Occipital lobe (tissue), 2 donors: Measurements from ENCODE around the gene GALNT16. TPM values are rescaled to one million over a fixed set of nuclear protein-coding genes. Genes with fewer than 3 reads are reported as not detected.

Experiments used
- DNase-seq: peaks from one replicate; lab custom pipeline; 2025; lab: John Stamatoyannopoulos, UW
- total RNA-seq: library from RNA; depleted of rRNA; stranded (reverse); fragments of >200 nt; gene quantifications from one replicate; pipeline ENCODE4 v1.2.3, GENCODE V29; 2014

GALNT16 gene
- total RNA-seq, 1 donor from 2014 or later: 5.5 TPM

DNA sequence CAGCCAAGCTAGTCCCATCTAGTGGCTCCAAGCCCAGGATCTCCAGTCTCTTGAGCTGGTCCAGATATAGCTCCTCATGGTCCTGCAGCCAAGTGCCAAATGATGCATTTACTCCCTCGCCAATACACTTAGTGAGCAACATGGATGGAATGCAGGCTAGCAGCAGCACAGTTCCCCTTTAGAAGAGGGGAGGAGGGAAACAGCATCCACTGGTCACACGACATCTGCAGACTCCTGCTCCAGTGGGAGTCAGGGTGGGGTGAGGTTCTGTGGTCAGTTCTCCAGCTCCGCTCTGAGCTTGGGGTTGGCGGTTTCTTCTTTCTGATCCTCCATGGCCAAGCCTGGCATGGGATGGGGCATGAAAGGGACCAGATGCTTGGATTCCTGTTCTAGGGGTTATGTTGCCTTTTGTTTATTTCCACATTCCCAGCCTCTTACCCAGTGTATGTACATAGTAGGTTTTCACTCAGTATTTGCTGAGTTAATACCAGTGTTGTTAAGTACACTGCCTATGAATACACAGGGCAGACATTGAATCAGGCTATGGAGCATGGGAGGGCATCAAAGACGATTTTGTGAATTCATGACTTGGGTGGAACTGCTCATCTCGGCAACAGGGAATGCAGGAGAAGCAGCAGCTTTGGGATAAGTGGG lies 57.3 kb downstream of the GALNT16 start:
- DNase-seq: no peak

DNA sequence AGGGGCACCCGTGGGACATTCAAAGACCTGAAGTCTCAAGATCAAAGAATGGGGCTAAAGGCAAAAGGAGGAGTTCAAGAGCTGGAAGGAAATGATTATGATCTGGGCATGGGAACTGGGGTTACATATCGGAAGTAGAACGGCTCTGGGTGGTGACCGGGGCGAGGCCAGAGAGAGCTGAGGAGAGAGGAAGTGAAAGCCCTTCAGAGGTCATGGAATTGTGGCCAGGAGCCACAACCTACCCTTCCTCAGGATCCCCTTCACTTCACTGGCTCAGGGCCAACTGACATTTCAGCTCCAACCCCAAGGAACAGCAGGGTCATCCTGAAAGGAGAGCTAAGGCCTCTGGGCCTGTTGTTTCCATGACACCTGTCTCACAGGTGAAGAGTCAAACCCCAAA lies 57.8 kb downstream of the GALNT16 start:
- no peak for DNase-seq

DNA sequence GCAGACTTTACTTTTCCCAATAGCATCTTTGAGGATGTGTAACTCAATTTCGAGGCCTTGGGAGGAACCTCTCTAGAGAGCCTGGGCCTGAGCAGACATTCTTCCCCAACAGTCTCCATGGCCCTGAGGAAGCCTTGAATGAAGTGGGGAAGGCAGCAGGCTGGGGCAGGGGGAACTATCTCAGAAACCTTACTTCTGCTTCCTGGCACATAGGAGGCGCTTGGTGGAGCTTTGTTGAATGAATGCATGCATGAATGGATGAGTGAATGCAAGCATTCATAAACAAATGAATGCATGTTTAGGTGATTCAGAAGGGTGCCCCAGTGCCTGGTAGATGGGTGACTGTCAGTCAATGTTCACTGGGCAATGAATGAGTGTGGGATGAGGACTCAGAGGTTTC lies 58.3 kb downstream of the GALNT16 start:
- DNase-seq: no peak

DNA sequence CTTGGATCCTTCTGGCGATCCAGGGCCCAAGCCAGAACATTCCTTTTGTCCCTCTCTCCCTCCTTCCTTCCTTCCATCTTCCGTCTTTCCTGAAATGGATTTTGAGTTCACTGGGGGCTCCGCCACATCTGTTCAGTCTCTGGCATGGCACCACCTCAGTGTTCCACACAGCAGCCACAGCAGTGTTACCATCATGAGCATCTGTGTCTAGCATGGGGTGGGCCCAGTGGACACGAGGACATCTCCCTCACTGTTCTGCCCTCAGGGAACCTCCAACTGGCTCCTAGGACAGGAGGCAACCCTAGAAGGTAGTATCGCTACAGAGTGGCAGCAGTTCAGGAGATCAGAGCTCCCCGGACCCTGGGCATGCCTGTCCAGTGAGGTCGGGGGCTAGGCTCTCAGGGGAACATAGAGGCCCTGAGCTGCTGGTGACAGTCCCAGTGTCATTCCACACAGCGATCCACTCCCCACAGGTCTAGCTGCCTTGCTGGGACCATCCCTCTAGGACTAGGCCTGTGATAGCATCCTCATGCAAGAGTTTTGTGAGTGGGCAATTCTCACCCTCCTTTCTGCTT lies 59.0 kb downstream of the GALNT16 start:
- DNase-seq: no peak

DNA sequence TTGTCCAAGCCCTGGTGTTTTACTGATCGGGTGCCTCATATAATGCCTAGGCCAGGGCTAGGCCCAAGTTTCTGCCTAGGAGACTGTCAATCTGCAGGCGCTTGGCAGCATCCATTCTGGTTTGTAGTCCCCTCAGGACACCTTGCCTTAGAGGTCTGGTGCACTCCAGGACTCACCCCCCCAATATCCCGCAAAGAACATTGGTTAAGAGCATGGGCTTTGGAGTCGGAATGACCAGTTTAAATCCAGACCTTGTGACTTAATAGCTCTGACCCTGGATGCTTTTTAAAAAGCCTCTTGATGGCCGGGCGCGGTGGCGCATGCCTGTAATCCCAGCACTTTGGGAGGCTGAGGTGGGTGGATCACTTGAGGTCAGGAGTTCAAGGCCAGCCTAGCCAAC lies 60.0 kb downstream of the GALNT16 start:
- no peak for DNase-seq

DNA sequence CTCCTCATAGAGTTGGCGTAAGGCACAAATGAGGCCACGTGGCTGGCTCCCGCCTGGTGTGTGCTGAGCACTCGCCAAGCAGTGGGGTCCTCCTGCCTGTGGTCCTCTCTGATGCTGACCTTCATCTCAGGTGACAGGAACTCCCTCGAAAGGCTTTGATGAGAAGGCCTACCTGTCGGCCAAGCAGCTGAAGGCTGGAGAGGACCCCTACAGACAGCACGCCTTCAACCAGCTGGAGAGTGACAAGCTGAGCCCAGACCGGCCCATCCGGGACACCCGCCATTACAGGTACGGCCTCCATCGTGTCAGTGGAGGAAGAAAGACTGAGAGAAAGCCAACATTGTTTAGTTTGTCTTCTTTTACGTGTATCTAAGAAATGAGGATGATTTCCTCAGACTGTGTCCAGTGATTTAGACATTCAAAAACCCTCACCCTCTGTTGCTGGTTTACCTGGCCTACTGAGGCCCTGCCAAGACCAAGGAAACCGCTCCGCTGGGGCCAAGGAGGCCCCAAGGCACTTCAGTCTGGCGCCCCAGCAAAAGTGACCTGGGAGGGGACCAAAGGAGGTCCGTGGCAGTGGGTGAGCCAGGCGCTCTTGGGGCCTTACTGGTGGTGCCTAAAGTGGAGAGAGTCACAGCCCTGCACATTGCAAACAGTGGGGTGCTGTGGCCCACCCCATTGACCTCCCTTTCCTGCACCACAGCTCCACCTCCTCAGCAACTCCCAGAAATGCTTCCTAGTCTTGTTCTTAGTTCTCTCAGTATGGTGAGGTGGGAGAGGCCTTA lies 60.8 kb downstream of the GALNT16 start:
- no peak for DNase-seq

DNA sequence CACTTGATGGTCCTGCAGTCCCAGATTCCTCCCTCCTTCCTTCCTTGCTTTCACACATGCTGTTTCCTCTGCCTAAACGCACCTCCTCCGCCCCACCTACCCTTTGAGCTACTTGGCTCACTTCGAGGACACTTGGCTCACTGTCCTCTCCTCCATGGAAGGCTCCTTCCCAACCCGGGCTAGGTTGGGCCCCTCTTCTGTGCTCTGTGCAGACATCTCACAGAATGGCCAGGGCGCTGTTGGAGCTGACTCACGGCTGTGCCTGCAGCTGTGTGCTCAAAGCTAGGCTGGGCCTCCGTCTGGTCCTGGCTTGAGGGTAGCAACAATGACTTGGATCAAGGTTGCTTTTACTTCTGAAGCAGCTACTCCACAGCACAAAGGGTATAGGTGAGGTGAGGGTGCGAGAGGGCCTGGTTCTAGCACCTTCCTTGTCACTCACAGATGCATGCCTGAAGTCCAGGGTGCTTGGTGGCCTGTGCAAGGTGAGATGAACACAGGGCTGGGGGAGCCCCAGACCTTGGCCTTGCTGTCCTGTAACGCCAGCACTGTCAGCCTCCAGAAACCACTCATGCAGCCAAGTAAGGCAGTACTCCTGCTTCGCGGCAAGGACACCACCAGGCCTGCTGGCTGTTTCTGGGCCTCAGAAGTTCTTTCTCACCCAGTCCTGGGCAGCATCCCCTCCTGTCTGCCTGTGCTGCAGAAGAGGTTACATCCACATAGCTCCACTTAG lies 61.8 kb downstream of the GALNT16 start:
- DNase-seq: no peak

DNA sequence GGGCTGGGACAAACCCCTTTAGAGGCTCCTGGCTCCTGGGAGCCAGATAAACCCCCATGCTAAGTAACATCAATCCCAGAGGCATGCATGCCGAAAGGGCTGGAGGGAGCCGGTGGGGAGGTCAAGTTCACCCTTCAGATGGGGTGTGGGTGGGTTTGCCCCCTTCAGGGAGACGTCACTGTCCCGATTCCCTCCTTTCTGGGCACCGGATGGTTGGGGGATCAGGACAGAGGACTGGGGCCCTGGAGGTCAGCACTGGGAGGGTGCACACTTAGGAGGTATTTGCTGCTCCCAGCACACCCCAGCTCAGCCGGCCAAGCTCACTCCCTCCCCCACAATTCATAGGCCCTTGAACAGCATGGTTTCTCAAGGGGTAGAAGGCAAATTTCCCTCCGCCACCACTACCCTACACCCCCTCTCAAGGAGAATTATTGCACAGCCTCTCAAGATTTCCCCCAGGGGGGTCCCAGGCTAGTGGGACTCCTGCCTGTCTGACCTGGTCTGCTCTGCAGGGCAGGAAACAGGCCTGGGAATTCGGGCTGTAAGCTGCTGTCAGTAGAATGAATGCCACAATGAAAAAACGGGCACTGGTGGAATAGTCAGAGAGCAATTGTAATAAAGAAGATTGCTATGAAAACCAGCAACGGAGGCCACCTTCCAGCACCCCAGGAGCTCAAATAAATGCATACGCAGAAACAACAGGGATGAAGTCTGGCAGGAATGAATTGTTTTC lies 63.5 kb downstream of the GALNT16 start:
- no peak for DNase-seq

DNA sequence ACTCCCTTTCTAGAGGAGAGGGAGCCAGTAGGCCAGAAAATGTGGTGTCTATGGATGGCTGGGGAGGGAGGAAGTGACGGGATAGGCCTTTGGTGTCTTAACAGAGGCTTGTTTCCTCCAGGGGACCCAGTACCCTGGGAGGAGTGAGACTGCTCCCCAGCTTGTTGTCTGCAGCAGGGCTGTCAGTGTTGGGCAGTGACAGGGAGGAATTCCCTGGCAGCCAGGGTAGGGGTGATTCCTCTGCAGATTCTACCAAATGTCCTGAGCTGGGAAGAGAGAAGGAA lies 64.0 kb downstream of the GALNT16 start:
- no peak for DNase-seq

DNA sequence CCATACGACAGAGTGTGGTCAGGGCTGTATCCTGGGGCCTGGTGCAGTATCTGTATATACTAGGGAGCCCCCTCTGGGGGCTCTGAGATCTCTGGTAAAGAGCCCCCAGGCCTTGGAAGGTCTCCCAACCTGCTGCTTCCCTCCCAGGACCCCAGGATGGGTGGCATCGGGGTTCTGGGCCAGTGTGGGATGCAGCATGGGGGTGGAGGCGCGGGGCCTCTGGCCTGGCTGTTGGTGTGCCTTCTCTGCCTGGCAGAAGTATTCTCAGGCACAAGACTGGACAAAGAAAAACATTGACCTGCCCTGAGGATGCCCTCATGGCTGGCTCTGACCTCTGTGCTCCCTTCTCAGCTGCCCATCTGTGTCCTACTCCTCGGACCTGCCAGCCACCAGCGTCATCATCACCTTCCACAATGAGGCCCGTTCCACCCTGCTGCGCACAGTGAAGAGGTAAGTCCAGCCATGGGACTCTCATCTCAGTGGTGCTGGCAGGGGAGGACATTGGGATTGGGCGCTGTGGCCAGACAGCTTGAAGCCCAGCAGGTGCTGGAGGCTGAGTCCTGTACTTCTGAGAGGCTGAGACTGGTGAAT lies 64.5 kb downstream of the GALNT16 start:
- no peak for DNase-seq

DNA sequence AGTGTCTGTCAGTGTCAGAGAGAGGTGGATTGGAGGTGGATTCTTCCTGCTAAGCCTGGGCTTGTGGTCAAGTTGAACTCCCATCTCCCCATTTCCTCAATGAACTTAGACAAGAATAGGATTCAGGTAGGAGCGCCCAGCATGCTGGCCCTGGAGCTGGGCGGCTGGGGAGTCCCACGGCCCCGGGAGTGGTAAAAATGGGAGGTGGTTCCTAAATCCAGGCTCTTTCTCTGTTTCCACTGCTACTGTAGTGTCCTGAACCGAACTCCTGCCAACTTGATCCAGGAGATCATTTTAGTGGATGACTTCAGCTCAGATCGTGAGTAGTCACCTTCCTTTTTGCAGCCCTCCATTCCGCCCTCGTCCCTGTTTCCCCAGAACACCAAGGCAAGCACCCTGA lies 65.1 kb downstream of the GALNT16 start:
- no peak for DNase-seq

DNA sequence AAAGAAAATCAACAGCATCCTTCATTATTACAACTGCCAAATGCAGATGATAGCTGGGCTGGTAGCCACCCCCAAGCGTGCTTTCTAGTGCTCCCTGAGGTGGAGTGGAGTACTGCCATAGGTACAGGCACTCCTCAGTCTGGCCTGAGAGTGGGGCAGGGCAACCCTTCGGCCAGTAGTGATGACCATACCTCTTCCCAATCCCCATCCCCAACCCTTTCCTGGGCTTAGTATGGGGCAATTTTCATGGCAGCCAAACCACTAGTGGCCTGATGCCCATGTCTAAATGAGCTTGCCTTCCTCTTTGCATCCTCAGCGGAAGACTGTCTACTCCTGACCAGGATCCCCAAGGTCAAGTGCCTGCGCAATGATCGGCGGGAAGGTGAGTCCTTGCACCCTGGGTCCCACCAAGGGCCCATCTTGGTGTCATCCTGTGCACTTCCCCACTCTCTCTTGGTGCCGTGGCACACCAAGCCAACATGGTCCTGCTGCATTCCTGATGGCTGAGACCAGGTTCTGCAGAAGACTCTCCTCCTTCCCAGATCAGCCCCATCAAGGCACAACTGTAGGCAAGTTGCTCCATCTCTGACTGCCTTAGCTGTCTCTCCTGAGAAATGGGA lies 65.8 kb downstream of the GALNT16 start:
- DNase-seq: no peak

DNA sequence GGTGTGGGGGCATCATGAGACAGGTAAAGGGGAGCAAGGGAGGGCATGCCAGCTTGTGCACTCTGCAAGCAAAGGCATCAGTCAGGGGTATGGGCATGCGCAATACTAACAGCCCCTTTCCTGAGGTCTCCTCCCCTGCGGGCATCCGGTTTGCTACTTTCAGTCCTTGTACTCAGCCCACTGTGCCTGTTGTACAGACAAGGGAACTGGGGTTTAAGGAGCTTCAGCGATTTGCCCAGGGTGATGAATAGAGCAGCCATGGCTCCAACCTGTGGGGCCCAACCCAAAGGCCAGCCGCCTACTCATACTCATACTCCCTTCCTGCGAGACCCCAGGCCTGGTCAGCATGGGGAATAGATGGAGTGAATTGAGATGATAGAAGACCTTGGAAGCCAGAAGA lies 66.7 kb downstream of the GALNT16 start:
- DNase-seq: no peak

DNA sequence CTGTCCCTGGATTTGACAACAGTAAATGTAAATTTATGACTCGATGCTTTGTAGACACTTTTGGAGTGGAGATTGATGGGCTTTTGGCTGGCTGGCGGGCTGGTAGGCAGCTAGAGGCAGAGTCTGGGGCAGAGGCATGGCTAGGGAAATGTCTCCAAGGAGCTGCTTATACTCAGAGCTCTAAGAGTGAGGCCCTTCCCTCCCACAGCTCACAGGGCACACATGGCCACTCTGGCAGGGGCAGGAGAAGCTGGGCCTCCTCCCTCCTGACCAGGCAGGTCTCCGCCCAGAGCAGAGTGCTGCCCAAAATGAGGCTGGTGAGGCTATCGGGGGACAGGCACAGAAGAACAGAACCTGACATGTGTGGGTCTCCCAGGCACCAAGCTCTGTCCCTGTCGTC lies 67.5 kb downstream of the GALNT16 start:
- no peak for DNase-seq

DNA sequence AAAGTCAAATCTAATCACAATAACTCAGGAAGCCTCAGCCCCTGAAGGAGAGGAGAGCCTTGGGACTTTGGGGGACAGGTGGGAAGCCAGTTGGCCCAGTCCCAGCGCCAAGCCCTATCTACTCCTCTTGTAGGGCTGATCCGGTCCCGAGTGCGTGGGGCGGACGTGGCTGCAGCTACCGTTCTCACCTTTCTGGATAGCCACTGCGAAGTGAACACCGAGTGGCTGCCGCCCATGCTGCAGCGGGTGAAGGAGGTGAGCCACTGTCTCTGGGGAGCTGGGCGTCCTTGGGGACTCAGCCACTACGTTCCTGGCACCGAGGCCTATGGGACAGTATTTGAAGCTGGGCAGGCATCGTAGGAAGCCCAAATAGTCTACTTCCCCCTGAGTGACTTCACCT lies 68.4 kb downstream of the GALNT16 start:
- no peak for DNase-seq

DNA sequence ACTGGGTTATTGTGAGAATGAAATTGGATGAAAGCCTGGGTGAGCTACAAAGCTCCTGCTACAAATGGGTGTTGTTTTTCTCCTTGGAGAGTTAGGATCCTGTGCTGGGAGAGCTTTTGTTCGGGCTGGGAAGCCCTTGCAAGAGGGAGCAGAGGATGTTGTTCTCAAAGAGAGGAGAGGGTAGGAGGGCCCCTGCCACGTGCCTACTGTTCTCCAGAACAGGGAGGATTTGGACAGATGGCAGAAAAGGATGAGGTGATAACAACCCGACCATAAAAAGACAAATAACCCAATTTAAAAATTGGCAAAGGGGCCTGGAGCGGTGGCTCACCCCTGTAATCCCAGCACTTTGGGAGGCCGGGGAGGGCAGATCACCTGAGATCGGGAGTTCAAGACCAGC lies 68.8 kb downstream of the GALNT16 start:
- DNase-seq: no peak

DNA sequence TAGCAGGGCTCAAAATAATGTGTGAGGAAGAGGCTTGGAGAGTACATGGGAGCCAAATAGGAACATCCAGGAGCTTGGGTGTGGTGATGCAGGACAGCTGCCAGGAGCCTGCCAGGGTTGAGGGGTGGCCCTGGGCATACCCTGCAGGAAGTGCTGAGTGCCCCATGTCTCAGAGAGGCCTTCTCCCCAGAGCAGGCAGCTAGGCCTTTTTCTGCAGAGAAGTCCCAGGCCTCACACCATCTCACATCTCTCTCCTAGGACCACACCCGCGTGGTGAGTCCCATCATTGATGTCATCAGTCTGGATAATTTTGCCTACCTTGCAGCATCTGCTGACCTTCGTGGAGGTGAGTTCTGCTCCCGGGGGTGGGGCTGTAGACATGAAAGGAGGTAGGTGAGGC lies 71.2 kb downstream of the GALNT16 start:
- no peak for DNase-seq

DNA sequence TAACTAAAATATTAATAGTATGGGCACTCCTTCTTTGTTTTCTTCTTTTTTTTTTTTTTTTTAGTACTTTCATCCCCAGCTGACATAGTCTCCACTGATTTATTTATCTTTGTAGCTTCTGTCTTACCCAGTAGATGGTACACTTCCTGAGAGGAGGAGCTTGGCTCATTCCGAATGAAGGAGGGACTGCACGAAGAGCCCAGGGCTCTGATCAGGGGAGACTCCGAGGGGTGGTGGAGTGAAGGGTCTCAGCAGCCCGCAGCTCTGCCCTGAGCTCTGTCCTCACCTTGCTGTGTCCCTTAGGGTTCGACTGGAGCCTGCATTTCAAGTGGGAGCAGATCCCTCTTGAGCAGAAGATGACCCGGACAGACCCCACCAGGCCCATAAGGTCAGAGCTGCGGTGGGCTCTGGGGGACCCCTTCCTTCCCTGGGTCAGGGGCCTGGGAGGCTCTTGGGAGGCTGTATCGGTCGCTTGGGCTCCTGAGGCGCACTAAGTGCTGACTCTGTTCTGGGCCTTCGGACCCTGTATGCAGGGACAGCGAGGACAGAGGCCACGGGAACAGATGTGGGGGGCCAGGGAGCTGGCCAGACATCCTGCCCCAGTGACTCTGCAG lies 72.9 kb downstream of the GALNT16 start:
- DNase-seq: no peak

DNA sequence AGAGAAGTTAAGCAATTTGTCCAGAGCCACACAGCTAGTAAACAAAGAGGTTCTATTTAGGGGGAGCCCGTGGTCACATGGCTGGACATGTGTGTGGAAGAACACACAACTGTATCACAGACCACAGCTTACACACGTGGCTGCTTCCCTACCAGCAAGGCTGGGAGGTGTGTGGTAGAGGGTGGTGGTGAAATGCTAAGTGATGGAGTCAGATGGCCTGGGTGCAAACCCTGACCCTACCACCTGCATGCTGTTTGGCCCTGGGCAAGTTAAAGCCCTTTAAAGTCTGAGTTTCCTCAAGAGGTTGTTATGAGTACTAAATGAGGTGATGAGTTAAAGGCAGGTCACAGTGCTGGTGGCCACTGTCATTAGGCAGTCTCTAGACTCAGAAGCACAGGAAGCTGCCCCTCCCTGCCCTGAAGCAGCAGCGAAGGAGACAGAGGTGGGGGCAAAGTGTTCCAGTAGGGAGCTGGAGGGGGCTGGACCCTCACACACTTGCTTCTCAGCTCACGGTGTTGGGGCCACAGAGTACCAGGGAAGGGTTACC lies 73.9 kb downstream of the GALNT16 start:
- no peak for DNase-seq

DNA sequence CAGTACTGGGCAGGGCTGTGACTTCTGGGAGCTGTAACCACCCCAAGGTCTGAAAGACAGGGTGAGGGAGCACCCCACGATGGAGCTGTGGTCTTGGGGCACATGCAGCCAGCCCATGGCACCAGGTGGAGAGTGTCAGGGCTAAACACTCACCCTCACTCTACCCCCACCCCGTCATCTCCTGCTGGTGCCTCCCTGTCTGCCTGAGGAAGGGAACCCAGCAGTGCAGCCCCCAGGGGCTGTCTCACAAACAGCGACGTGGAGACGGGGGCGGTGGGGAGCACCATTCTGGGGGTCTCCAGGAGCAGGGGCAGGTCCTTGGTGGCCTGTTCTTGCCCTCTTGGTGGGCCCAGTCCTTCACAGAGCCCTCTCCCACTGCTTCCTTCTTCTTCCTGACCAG lies 74.6 kb downstream of the GALNT16 start:
- DNase-seq: no peak
